K562 (cell line): ENCODE measurements around the gene KRT14. TPM values are rescaled to one million over a fixed set of nuclear protein-coding genes. Genes with fewer than 3 reads are reported as not detected.

Experiments used
- ATAC-seq: fragments of 200-7000 bp; cut with Tn5 transposase; 3 replicates; pipeline ENCODE4 v1.9.1; 2020; ENCODE audit warnings: moderate library complexity
- BruUV-seq: library from RNA; stranded (reverse); fragments of 400-500 nt; replicated peaks from 2 replicates; lab custom pipeline; 2021; lab: Mats Ljungman, UMichigan
- CTCF ChIA-PET: fragments of 300-600 bp; formaldehyde crosslinking; extraction: SDS; loops from one replicate; lab custom pipeline; 2021; ENCODE audit warnings: low intra/inter-chr PET ratio; lab: Yijun Ruan, JAX
- POLR2A ChIA-PET: fragments of 300-600, 350-650 bp; sonication (Branson Sonifier 250); formaldehyde crosslinking; extraction: SDS; loops from one replicate; lab custom pipeline; 2021; ENCODE audit warnings: antibody characterized with exemption, inconsistent platforms; lab: Yijun Ruan, JAX
- DNase-seq, 4 experiments: peaks; one replicate each; pipeline versions ENCODE4 v3.0.0 to v3.0.0-alpha.2; 2011 to 2018; ENCODE audit warnings: low spot score in 3 of 4, mixed read lengths in 3 of 4; ENCODE audit errors: extremely low read depth in 1 of 4
- FAIRE-seq: peaks from 2 replicates; lab custom pipeline; 2011; peaks lifted over from hg19 to GRCh38; lab: Jason Lieb, UNC
- H2AFZ ChIP-seq: 2 replicates; pipeline ENCODE4 v1.6.0; 2011; ENCODE audit warnings: low read depth, low read length, control low read depth, inconsistent platforms
- H3K27ac ChIP-seq: fragments of 200-600 bp; 3 replicates; pipeline ENCODE4 v1.8.0; 2011; ENCODE audit warnings: low read depth, mild to moderate bottlenecking, control low read depth, inconsistent platforms, low read length, moderate library complexity, mixed read lengths; ENCODE audit errors: extremely low read depth
- H3K27me3 ChIP-seq, 2 experiments: fragments of 300-600 bp in 1 of 2; 2 replicates in 1 of 2; 3 replicates in 1 of 2; pipeline versions ENCODE4 v1.6.0 to v1.8.0; 2011; ENCODE audit warnings: inconsistent platforms in 2 of 2, low read length in 2 of 2, mild to moderate bottlenecking in 1 of 2, mixed read lengths in 1 of 2, moderate library complexity in 1 of 2; ENCODE audit not compliant: control insufficient read depth in 2 of 2, insufficient read depth in 2 of 2
- H3K36me3 ChIP-seq: fragments of 300-600 bp; 3 replicates; pipeline ENCODE4 v1.8.0; 2011; ENCODE audit warnings: mild to moderate bottlenecking, low read length, inconsistent platforms; ENCODE audit not compliant: control insufficient read depth, insufficient read depth
- H3K4me1 ChIP-seq, 2 experiments: fragments of 200-600 bp in 1 of 2; replicated peaks in 1 of 2; 2 replicates in 1 of 2; 3 replicates in 1 of 2; pipeline versions ENCODE4 v1.5.1 to v1.8.0; 2011; ENCODE audit warnings: inconsistent platforms in 2 of 2, low read length in 2 of 2, mild to moderate bottlenecking in 1 of 2, mixed read lengths in 1 of 2, moderate library complexity in 1 of 2; ENCODE audit not compliant: control insufficient read depth in 2 of 2, insufficient read depth in 2 of 2
- H3K4me2 ChIP-seq: 2 replicates; pipeline ENCODE4 v1.6.1; 2011; ENCODE audit warnings: low read length, control low read depth, inconsistent platforms, mixed read lengths; ENCODE audit not compliant: insufficient read depth
- H3K4me3 ChIP-seq: fragments of 200-600 bp; sonication (generic), shearing (Covaris generic); 2 replicates; pipeline ENCODE4 v1.5.1; 2016; ENCODE audit warnings: control low read depth, inconsistent platforms
- H3K79me2 ChIP-seq: fragments of 200-600 bp; 3 replicates; pipeline ENCODE4 v1.8.0; 2011; ENCODE audit warnings: low read length, inconsistent platforms; ENCODE audit not compliant: control insufficient read depth, insufficient read depth
- H3K9ac ChIP-seq, 2 experiments: 2 replicates each; pipeline versions ENCODE4 v1.6.0 to v1.6.1; 2011; ENCODE audit warnings: low read depth in 2 of 2, low read length in 2 of 2, control low read depth in 1 of 2, inconsistent platforms in 1 of 2, mild to moderate bottlenecking in 1 of 2, mixed read lengths in 1 of 2; ENCODE audit not compliant: insufficient read depth in 1 of 2
- H3K9me1 ChIP-seq: one replicate; pipeline ENCODE4 v1.6.0; 2011; ENCODE audit warnings: inconsistent platforms, mild to moderate bottlenecking, low read length, moderate library complexity; ENCODE audit not compliant: control insufficient read depth, insufficient read depth
- H3K9me3 ChIP-seq: replicated peaks from 2 replicates; pipeline ENCODE4 v1.5.1; 2011; ENCODE audit warnings: low read depth, low read length, inconsistent platforms; ENCODE audit not compliant: control insufficient read depth, insufficient read depth
- H4K20me1 ChIP-seq: replicated peaks from 2 replicates; pipeline ENCODE4 v1.6.1; 2011; ENCODE audit warnings: low read length, inconsistent platforms, mixed read lengths; ENCODE audit not compliant: control insufficient read depth, insufficient read depth
- ARID1B ChIP-seq: fragments of 450-650 bp; IDR thresholded peaks from 2 replicates; pipeline ENCODE4 v1.6.1; 2016; ENCODE audit warnings: antibody characterized with exemption, mild to moderate bottlenecking, inconsistent platforms
- IRF1 ChIP-seq: sonication (generic); formaldehyde crosslinking; IDR thresholded peaks from 2 replicates; pipeline ENCODE4 v1.8.0; 2022; ENCODE audit warnings: missing genetic modification reagents, mild to moderate bottlenecking, borderline replicate concordance
- LARP7 ChIP-seq: fragments of 450-650 bp; IDR thresholded peaks from 2 replicates; pipeline ENCODE4 v1.6.1; 2016
- NUFIP1 ChIP-seq: fragments of 450-650 bp; IDR thresholded peaks from 2 replicates; pipeline ENCODE4 v1.6.1; 2018; ENCODE audit not compliant: partially characterized antibody
- PCBP1 ChIP-seq: fragments of 200-400 bp; formaldehyde crosslinking; IDR thresholded peaks from 2 replicates; pipeline ENCODE4 v1.6.1; 2018; ENCODE audit warnings: mild to moderate bottlenecking, low read depth, low read length; ENCODE audit not compliant: poor library complexity, severe bottlenecking
- RBBP5 ChIP-seq: fragments of 200-600 bp; sonication (generic); IDR thresholded peaks from 2 replicates; pipeline ENCODE4 v1.6.1; 2012; ENCODE audit warnings: borderline replicate concordance, mild to moderate bottlenecking, low read length, control low read depth, inconsistent platforms; ENCODE audit not compliant: insufficient read depth, poor library complexity, severe bottlenecking
- SPI1 ChIP-seq: IDR thresholded peaks from 2 replicates; pipeline ENCODE4 v1.6.1; 2011; ENCODE audit warnings: low read depth, low read length, control low read depth, borderline replicate concordance
- ZFPM2 ChIP-seq: fragments of 250-450 bp; sonication (Bioruptor Pico); IDR thresholded peaks from 2 replicates; pipeline ENCODE4 v1.5.1; 2022; ENCODE audit warnings: mild to moderate bottlenecking
- ZNF146 ChIP-seq: IDR thresholded peaks from one replicate; pipeline ENCODE4 v1.6.1; 2018; ENCODE audit warnings: missing compliant biosample characterization; ENCODE audit not compliant: unreplicated experiment
- ZNF23 ChIP-seq: fragments of 250-450 bp; sonication (Bioruptor Pico); IDR thresholded peaks from 2 replicates; pipeline ENCODE4 v1.4.0; 2020; ENCODE audit warnings: mild to moderate bottlenecking
- ZNF780A ChIP-seq: fragments of 250-450 bp; sonication (Bioruptor Pico); IDR thresholded peaks from 2 replicates; pipeline ENCODE4 v1.5.0; 2021; ENCODE audit warnings: mild to moderate bottlenecking
- WGBS: fragments of 100-300 bp; shearing (Covaris generic); methylation state at CpG from one replicate; pipeline ENCODE4 v1.1.6; 2016; ENCODE audit warnings: low coverage, mixed read lengths; ENCODE audit not compliant: insufficient coverage; ENCODE audit errors: missing lambda C conversion rate; 5-methylcytosine and 5-hydroxymethylcytosine counted together
- in situ Hi-C: fragments of 300-500 bp; cut with MboI; formaldehyde crosslinking; loops from 4 replicates; pipeline ENCODE4 v1.15.0; 2018; ENCODE audit warnings: inconsistent platforms, mixed read lengths
- intact Hi-C: fragments of 100-400 bp; cut with micrococcal nuclease; formaldehyde crosslinking; loops from 2 replicates; pipeline ENCODE4 v1.14.2; 2022
- polyA plus RNA-seq, 8 experiments: library from polyadenylated mRNA; depleted of rRNA in 4 of 8; stranded (reverse) in 5 of 8; unstranded in 3 of 8; fragments of >200 nt; fragmentation: Nextera tagmentation in 2 of 8; fragmentation: Illumina TruSeq in 1 of 8; extraction: Ambion mirVana in 2 of 8; extraction: Trizol in 1 of 8; gene quantifications; 2 replicates each; pipeline versions ENCODE4 v1.2.1 to v1.2.3, GENCODE V29; 2011 to 2014; ENCODE audit warnings: inconsistent platforms in 1 of 8, missing spikeins in 1 of 8
- total RNA-seq, 7 experiments: library from RNA; depleted of rRNA in 6 of 7; stranded (reverse); fragments of >200 nt in 6 of 7; fragmentation: Illumina TruSeq in 2 of 7; extraction: Trizol in 2 of 7; gene quantifications; 2 replicates each; pipeline versions ENCODE4 v1.2.1 to v1.2.3, GENCODE V29; 2011 to 2021; ENCODE audit warnings: low replicate concordance in 1 of 7

Gene KRT14
- total and polyA plus RNA-seq, 9 of the 15 experiments (the other 6 are each of a cell fraction or from before 2014, with no cell fraction given): 0.22 TPM; not detected in 8

- no peaks in the 10 kb centered on the region for H3K9me1 ChIP-seq
- DNase-seq (no peak), ATAC-seq (no peak), FAIRE-seq (no peak)
- in situ Hi-C loops (no loop called here), intact Hi-C loops (no loop called here)
- H2AFZ ChIP-seq: no peak overlapping the region
- H3K27me3 ChIP-seq: peaks cover 22 to 68% of the 10 kb centered on the region in 2 experiments; a peak in 4 of 5 replicates
- WGBS: 2% methylated on average over 12 of the region's 12 CpGs
- no peaks in the 10 kb centered on the region for H3K79me2 ChIP-seq
- no TSS peak for BruUV-seq
- H3K4me1 ChIP-seq: no peaks in the 10 kb centered on the region; a peak in 1 of 5 replicates
- H4K20me1 ChIP-seq: no peaks in the 10 kb centered on the region
- ChIA-PET POLR2A (interaction anchor here (0.6 to 1.4 kb wide), 3 partner anchors 11 to 43 kb away, joined by 3 to 4 read pairs (median 3); no protein-coding TSS in a partner anchor), CTCF (no interaction called here)
- H3K9ac ChIP-seq: no peak overlapping the region
- H3K36me3 ChIP-seq: no peaks in the 10 kb centered on the region
- H3K9me3 ChIP-seq: no peaks in the 10 kb centered on the region
- no peak overlapping the region for H3K27ac ChIP-seq
- H3K4me3 ChIP-seq: no peak overlapping the region
- no peak overlapping the region for H3K4me2 ChIP-seq
- TF ChIP-seq ARID1B: no peak
- no peak for TF ChIP-seq RBBP5
- TF ChIP-seq IRF1 (CRISPR knock-in tag): no peak
- TF ChIP-seq LARP7: no peak
- no peak for TF ChIP-seq SPI1
- no peak for TF ChIP-seq ZFPM2 (CRISPR knock-in tag)
- TF ChIP-seq NUFIP1: no peak
- no peak for TF ChIP-seq ZNF146
- no peak for TF ChIP-seq ZNF23 (CRISPR knock-in tag)
- no peak for TF ChIP-seq ZNF780A
- no peak for TF ChIP-seq PCBP1
These were observed 6.1 kb upstream of the KRT14 start for GRCh38 chr17:41592601-41593305.
